Sigmoid colon (tissue), 7 donors: ENCODE data around the gene CRTC1. TPM values are rescaled to one million over a fixed set of nuclear protein-coding genes. Genes with fewer than 3 reads are reported as not detected.

ENCODE experiments used
- DNase-seq: peaks from one replicate; pipeline ENCODE4 v3.0.0-alpha.2; 2019
- H3K27ac ChIP-seq, 4 donors: fragments of 200-600 bp; sonication (generic); one replicate each; pipeline ENCODE4 v1.5.1; 2016 to 2019; ENCODE audit warnings: mild to moderate bottlenecking in 1 of 4
- H3K27me3 ChIP-seq, 3 donors: fragments of 200-600 bp; sonication (generic); one replicate each; pipeline ENCODE4 v1.5.1; 2019; ENCODE audit warnings: mild to moderate bottlenecking in 1 of 3
- H3K36me3 ChIP-seq, 4 donors: fragments of 200-600 bp; sonication (generic); one replicate each; pipeline ENCODE4 v1.5.1; 2016 to 2019
- H3K4me1 ChIP-seq, 4 donors: fragments of 200-600 bp; sonication (generic); one replicate each; pipeline ENCODE4 v1.5.1; 2017 to 2019
- H3K4me3 ChIP-seq, 4 donors: fragments of 200-600 bp; sonication (generic); one replicate each; pipeline ENCODE4 v1.5.1; 2017 to 2019; ENCODE audit warnings: mild to moderate bottlenecking in 2 of 4, moderate library complexity in 1 of 4
- H3K9me3 ChIP-seq, 4 donors: fragments of 200-600 bp in 3 of 4; sonication (generic) in 3 of 4; one replicate each; pipeline versions ENCODE4 v1.5.1 to v1.6.1; 2013 to 2019
- EP300 ChIP-seq, 4 donors: sonication (generic); formaldehyde crosslinking; IDR thresholded peaks; one replicate each; pipeline ENCODE4 v1.6.1; 2017; ENCODE audit warnings: antibody characterized with exemption in 4 of 4
- POLR2A ChIP-seq, 2 donors: fragments of 450-650 bp; IDR thresholded peaks; one replicate each; pipeline ENCODE4 v1.6.1; 2016; ENCODE audit warnings: antibody characterized with exemption in 2 of 2, mild to moderate bottlenecking in 2 of 2, moderate library complexity in 2 of 2
- POLR2AphosphoS5 ChIP-seq, 4 donors: sonication (generic); formaldehyde crosslinking; IDR thresholded peaks; one replicate each; pipeline ENCODE4 v1.6.1; 2017; ENCODE audit warnings: antibody characterized with exemption in 4 of 4
- WGBS, 2 donors: extraction: QIAGEN DNeasy Blood & Tissue Kit; methylation state at CpG; one replicate each; pipeline ENCODE4 v1.1.7; 2013; 5-methylcytosine and 5-hydroxymethylcytosine counted together
- intact Hi-C: fragments of 100-400 bp; cut with DNase I; formaldehyde crosslinking; loops from one replicate; pipeline ENCODE4 v1.15.1; 2023
- polyA plus RNA-seq, 3 donors: library from polyadenylated mRNA; stranded (reverse); fragments of 200-250 nt; gene quantifications; one replicate each; pipeline ENCODE4 v1.2.3, GENCODE V29; 2013
- total RNA-seq, 4 donors: library from RNA; depleted of rRNA; stranded (reverse); fragments of >200 nt; gene quantifications; one replicate each; pipeline ENCODE4 v1.1.0, GENCODE V29; 2016
- TF ChIP-seq, protein P1 (sequence below), 4 experiments: fragments of 450-650 bp in 3 of 4; fragments of 200-600 bp in 1 of 4; IDR thresholded peaks; one replicate each; pipeline ENCODE4 v1.5.1; 2016 to 2019; ENCODE audit warnings: antibody characterized with exemption in 4 of 4, mild to moderate bottlenecking in 3 of 4, moderate library complexity in 2 of 4
- donor health status: healthy with polysubstance abuse.
- donor health status: Bipolar disorder and iron deficiency.
- donor health status: healthy.

CRTC1 gene
- total and polyA plus RNA-seq, 7 donors, result 2.5 to 8.9 (median 3.6) TPM

DNA sequence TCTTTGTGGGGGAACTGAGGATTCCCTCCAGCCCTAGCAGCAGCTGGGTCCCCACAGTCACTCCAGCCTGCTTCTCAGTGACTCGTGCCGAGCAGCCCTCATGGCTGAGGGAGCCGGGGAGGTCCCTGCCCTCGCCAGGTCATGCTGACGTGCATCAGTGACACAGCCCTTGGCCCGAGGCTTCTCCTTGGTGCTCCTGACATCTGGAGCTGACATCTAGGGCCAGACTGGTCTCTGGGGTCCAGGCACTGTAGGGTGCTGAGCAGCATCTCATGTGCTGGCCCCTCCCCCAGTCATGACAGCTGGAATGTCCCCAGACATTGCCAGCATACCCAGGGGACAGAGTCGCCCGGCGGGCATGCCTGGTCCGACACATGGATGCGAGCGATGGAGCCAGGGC lies 93.3 kb downstream of the CRTC1 start:
- 84% methylated on average over 12 of the region's 12 CpGs for WGBS, 2 donors
- no peak overlapping the region for H3K27ac ChIP-seq
- no peak for TF ChIP-seq POLR2A (IDR thresholded peaks at IDR 0.05)
- TF ChIP-seq, protein P1, sequence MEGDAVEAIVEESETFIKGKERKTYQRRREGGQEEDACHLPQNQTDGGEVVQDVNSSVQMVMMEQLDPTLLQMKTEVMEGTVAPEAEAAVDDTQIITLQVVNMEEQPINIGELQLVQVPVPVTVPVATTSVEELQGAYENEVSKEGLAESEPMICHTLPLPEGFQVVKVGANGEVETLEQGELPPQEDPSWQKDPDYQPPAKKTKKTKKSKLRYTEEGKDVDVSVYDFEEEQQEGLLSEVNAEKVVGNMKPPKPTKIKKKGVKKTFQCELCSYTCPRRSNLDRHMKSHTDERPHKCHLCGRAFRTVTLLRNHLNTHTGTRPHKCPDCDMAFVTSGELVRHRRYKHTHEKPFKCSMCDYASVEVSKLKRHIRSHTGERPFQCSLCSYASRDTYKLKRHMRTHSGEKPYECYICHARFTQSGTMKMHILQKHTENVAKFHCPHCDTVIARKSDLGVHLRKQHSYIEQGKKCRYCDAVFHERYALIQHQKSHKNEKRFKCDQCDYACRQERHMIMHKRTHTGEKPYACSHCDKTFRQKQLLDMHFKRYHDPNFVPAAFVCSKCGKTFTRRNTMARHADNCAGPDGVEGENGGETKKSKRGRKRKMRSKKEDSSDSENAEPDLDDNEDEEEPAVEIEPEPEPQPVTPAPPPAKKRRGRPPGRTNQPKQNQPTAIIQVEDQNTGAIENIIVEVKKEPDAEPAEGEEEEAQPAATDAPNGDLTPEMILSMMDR (IDR thresholded peaks at IDR 0.05), result no peak
- no peak for TF ChIP-seq EP300 (IDR thresholded peaks at IDR 0.05)
- TF ChIP-seq POLR2AphosphoS5 (IDR thresholded peaks at IDR 0.05), result no peak
- H3K4me3 ChIP-seq, result no peak overlapping the region
- no peak for DNase-seq
- H3K36me3 ChIP-seq, result peaks cover 0 to 3% (median 0%) of the 10 kb centered on the region in 4 donors
- intact Hi-C loops, result no loop called here
- no peaks in the 10 kb centered on the region for H3K9me3 ChIP-seq
- H3K4me1 ChIP-seq, result peaks cover 0 to 6% (median 0%) of the 10 kb centered on the region in 4 donors
- H3K27me3 ChIP-seq, result peaks cover 0 to 19% (median 0%) of the 10 kb centered on the region in 3 donors

DNA sequence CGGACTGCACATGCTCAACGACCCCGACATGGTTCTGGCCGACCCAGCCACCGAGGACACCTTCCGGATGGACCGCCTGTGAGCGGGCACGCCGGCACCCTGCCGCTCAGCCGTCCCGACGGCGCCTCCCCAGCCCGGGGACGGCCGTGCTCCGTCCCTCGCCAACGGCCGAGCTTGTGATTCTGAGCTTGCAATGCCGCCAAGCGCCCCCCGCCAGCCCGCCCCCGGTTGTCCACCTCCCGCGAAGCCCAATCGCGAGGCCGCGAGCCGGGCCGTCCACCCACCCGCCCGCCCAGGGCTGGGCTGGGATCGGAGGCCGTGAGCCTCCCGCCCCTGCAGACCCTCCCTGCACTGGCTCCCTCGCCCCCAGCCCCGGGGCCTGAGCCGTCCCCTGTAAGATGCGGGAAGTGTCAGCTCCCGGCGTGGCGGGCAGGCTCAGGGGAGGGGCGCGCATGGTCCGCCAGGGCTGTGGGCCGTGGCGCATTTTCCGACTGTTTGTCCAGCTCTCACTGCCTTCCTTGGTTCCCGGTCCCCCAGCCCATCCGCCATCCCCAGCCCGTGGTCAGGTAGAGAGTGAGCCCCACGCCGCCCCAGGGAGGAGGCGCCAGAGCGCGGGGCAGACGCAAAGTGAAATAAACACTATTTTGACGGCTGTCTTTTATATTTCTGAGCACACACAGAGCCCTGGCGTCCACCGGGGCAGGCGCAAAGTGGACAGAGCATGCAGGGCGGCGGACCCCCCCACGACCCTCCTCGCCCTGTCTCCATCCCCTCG lies 94.0 kb downstream of the CRTC1 start:
- Histone ChIP-seq H3K27ac (no peak overlapping the region), H3K4me3 (peak overlapping the region in 2 of 4 donors; percentile 15), H3K9me3 (no peaks in the 10 kb centered on the region), H3K36me3 (no peaks in the 10 kb centered on the region), H3K27me3 (peaks cover 0 to 19% (median 0%) of the 10 kb centered on the region in 3 donors), H3K4me1 (peaks cover 0 to 6% (median 0%) of the 10 kb centered on the region in 4 donors)
- intact Hi-C loops, result no loop called here
- DNase-seq, result no peak
- TF ChIP-seq, protein P1 (IDR thresholded peaks at IDR 0.05), result no peak
- TF ChIP-seq POLR2A (IDR thresholded peaks at IDR 0.05), result no peak
- no peak for TF ChIP-seq POLR2AphosphoS5 (IDR thresholded peaks at IDR 0.05)
- no peak for TF ChIP-seq EP300 (IDR thresholded peaks at IDR 0.05)
- 70 to 85% methylated on average over 71 of the region's 71 CpGs for WGBS, 2 donors

DNA sequence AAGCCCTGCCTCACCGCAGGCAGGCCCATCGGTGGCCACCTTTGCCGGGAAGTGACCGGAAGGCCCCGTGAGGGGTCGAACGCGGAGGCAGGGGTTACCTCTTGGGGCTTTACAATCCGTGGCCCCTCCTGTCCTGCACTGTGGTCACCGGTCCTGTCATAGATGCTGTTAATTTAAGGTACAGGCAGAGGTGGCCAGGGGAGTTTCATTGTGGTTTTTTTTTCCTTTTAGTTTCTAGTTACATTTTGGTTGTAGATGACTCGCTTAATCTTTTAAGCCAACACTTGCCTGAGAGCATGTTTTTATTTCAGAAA lies 94.6 kb downstream of the CRTC1 start:
- intact Hi-C loops, result no loop called here
- no peak for TF ChIP-seq POLR2AphosphoS5 (IDR thresholded peaks at IDR 0.05)
- no peak for TF ChIP-seq EP300 (IDR thresholded peaks at IDR 0.05)
- peak overlapping the region in 1 of 4 donors; percentile 15 for H3K4me3 ChIP-seq

DNA sequence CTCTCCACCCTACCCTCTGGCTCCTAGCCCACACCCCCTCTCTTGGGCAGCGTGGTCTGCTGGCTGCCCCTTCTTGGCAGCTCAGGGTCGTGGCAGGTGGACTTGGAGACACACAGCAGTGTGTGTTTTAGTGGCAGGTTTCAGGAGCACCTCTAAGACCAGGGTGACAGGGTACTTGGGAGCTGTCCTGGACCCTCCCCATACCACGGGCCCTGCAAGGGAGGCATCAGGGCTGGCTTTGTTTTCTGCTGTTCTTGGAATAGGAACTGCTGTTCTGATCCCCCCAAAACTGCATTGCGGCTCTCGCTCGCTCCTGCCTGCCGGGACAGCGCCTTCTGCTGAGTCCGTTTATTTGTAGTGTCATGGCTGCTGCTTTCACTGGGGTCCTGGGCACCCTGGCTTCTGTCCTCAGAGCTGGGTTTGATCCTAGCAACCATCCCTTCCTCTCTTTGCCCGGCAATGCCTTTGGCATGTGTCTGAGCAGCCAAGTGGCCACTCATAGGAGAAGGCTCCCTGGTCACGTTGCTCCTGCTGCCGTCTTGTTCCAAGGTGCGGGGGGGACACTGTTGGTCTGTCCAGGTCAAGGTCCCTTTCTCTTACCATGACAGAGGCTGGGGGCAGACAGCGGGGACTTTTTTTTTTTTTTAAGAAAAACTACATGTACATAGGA lies 95.5 kb downstream of the CRTC1 start:
- intact Hi-C loops, result no loop called here
- Histone ChIP-seq H3K27me3 (peaks cover 0 to 19% (median 0%) of the 10 kb centered on the region in 3 donors), H3K4me1 (peaks cover 0 to 6% (median 0%) of the 10 kb centered on the region in 4 donors), H3K36me3 (no peaks in the 10 kb centered on the region), H3K4me3 (no peak overlapping the region), H3K27ac (no peak overlapping the region), H3K9me3 (no peaks in the 10 kb centered on the region)
- DNase-seq, result no peak
- WGBS, 2 donors, result 83 to 89% methylated on average over 14 of the region's 14 CpGs
- TF ChIP-seq EP300 (IDR thresholded peaks at IDR 0.05), result no peak
- no peak for TF ChIP-seq POLR2AphosphoS5 (IDR thresholded peaks at IDR 0.05)
- no peak for TF ChIP-seq POLR2A (IDR thresholded peaks at IDR 0.05)
- TF ChIP-seq, protein P1 (IDR thresholded peaks at IDR 0.05), result no peak

More for the DNA sequence above, 94.6 kb downstream of the CRTC1 start:
- no peak for DNase-seq
- WGBS, 2 donors, result 71 to 83% methylated on average over 11 of the region's 11 CpGs
- H3K4me1 ChIP-seq, result peaks cover 0 to 6% (median 0%) of the 10 kb centered on the region in 4 donors
- no peaks in the 10 kb centered on the region for H3K36me3 ChIP-seq
- H3K9me3 ChIP-seq, result no peaks in the 10 kb centered on the region
- peaks cover 0 to 19% (median 0%) of the 10 kb centered on the region in 3 donors for H3K27me3 ChIP-seq
- no peak overlapping the region for H3K27ac ChIP-seq

DNA sequence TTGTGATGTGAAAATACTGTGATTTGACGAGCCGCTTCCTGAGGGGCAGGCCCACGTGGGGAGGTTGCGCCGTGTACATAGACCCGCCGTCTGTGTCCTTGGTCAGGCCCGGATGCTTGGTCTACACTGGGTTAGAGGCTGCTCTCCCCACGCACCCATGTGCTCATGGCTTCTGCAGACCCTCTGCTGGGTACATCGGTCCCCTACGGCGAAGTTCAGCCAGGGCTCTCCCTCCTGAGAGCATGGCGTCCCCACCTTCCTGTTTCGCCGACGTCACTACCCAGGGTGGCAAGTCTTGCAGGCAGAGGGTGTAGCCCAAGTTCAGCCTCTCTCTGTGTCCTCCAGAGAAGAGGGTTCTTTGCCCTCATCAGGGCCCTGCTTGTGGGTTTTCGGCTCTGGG lies 96.6 kb downstream of the CRTC1 start:
- no peak for TF ChIP-seq EP300 (IDR thresholded peaks at IDR 0.05)
- TF ChIP-seq, protein P1 (IDR thresholded peaks at IDR 0.05), result no peak
- no peak for TF ChIP-seq POLR2A (IDR thresholded peaks at IDR 0.05)
- no peak for TF ChIP-seq POLR2AphosphoS5 (IDR thresholded peaks at IDR 0.05)
- Histone ChIP-seq H3K36me3 (no peaks in the 10 kb centered on the region), H3K27ac (no peak overlapping the region), H3K9me3 (no peaks in the 10 kb centered on the region), H3K27me3 (peaks cover 0 to 25% (median 5%) of the 10 kb centered on the region in 3 donors), H3K4me3 (no peak overlapping the region), H3K4me1 (peaks cover 0 to 9% (median 1%) of the 10 kb centered on the region in 4 donors)
- WGBS, 2 donors, result 90% methylated on average over 17 of the region's 17 CpGs
- no peak for DNase-seq
- intact Hi-C loops, result no loop called here
